ENCODE measurements around the gene FOXF1. TPM values are rescaled to one million over a fixed set of nuclear protein-coding genes. Genes with fewer than 3 reads are reported as not detected.

FOXF1 gene
- total RNA-seq, 1 donor from 2014 or later = not detected

- Mint-ChIP-seq H3K9me3 (ENCODE audit: unreplicated experiment) (no peaks in the 10 kb centered on the region), H3K4me1 (ENCODE audit: unreplicated experiment) (no peaks in the 10 kb centered on the region), H3K36me3 (ENCODE audit: unreplicated experiment) (peaks cover 2% of the 10 kb centered on the region), H3K4me3 (ENCODE audit: unreplicated experiment) (no peak overlapping the region), H3K27me3 (ENCODE audit: unreplicated experiment) (peaks cover 34% of the 10 kb centered on the region), H3K27ac (ENCODE audit: unreplicated experiment) (no peak overlapping the region)
- no peak for DNase-seq (ENCODE audit: extremely low spot score, unreplicated experiment)
- TF ChIP-seq CTCF (IDR thresholded peaks at IDR 0.05) = no peak
Measured at GRCh38 chr16:86528061-86528929, 18.0 kb downstream of the FOXF1 start.

GRCh38 chr16:86529160-86529559 lies 18.8 kb downstream of the FOXF1 start:
- Mint-ChIP-seq H3K27ac (ENCODE audit: unreplicated experiment) (no peak overlapping the region), H3K27me3 (ENCODE audit: unreplicated experiment) (peaks cover 28% of the 10 kb centered on the region), H3K4me1 (ENCODE audit: unreplicated experiment) (no peaks in the 10 kb centered on the region), H3K9me3 (ENCODE audit: unreplicated experiment) (no peaks in the 10 kb centered on the region), H3K4me3 (ENCODE audit: unreplicated experiment) (no peak overlapping the region), H3K36me3 (ENCODE audit: unreplicated experiment) (peaks cover 2% of the 10 kb centered on the region)
- no peak for TF ChIP-seq CTCF (IDR thresholded peaks at IDR 0.05)
- no peak for DNase-seq (ENCODE audit: extremely low spot score, unreplicated experiment)

GRCh38 chr16:86530251-86531190 lies 20.2 kb downstream of the FOXF1 start:
- TF ChIP-seq CTCF (IDR thresholded peaks at IDR 0.05) = no peak
- no peak overlapping the region for H3K4me3 Mint-ChIP-seq (ENCODE audit: unreplicated experiment)
- no peak for DNase-seq (ENCODE audit: extremely low spot score, unreplicated experiment)
- H3K9me3 Mint-ChIP-seq (ENCODE audit: unreplicated experiment) = no peaks in the 10 kb centered on the region
- H3K36me3 Mint-ChIP-seq (ENCODE audit: unreplicated experiment) = peaks cover 2% of the 10 kb centered on the region
- no peaks in the 10 kb centered on the region for H3K4me1 Mint-ChIP-seq (ENCODE audit: unreplicated experiment)
- H3K27me3 Mint-ChIP-seq (ENCODE audit: unreplicated experiment) = peaks cover 21% of the 10 kb centered on the region
- H3K27ac Mint-ChIP-seq (ENCODE audit: unreplicated experiment) = no peak overlapping the region

- Mint-ChIP-seq H3K9me3 (ENCODE audit: unreplicated experiment) (no peaks in the 10 kb centered on the region), H3K4me1 (ENCODE audit: unreplicated experiment) (no peaks in the 10 kb centered on the region), H3K36me3 (ENCODE audit: unreplicated experiment) (peaks cover 6% of the 10 kb centered on the region), H3K27me3 (ENCODE audit: unreplicated experiment) (peaks cover 18% of the 10 kb centered on the region), H3K4me3 (ENCODE audit: unreplicated experiment) (no peak overlapping the region), H3K27ac (ENCODE audit: unreplicated experiment) (no peak overlapping the region)
- no peak for TF ChIP-seq CTCF (IDR thresholded peaks at IDR 0.05)
- no peak for DNase-seq (ENCODE audit: extremely low spot score, unreplicated experiment)
Measured at GRCh38 chr16:86531191-86531545, 20.8 kb downstream of the FOXF1 start.
